K562 (cell line): ENCODE results near the gene NAT14. TPM values are rescaled to one million over a fixed set of nuclear protein-coding genes. Genes with fewer than 3 reads are reported as not detected.

Experiments
- ATAC-seq: fragments of 200-7000 bp; cut with Tn5 transposase; 3 replicates; pipeline ENCODE4 v1.9.1; 2020; ENCODE audit warnings: moderate library complexity
- BruUV-seq: library from RNA; stranded (reverse); fragments of 400-500 nt; replicated peaks from 2 replicates; lab custom pipeline; 2021; lab: Mats Ljungman, UMichigan
- CTCF ChIA-PET: fragments of 300-600 bp; formaldehyde crosslinking; extraction: SDS; loops from one replicate; lab custom pipeline; 2021; ENCODE audit warnings: low intra/inter-chr PET ratio; lab: Yijun Ruan, JAX
- POLR2A ChIA-PET: fragments of 300-600, 350-650 bp; sonication (Branson Sonifier 250); formaldehyde crosslinking; extraction: SDS; loops from one replicate; lab custom pipeline; 2021; ENCODE audit warnings: antibody characterized with exemption, inconsistent platforms; lab: Yijun Ruan, JAX
- DNase-seq, 4 experiments: peaks; one replicate each; pipeline versions ENCODE4 v3.0.0 to v3.0.0-alpha.2; 2011 to 2018; ENCODE audit warnings: low spot score in 3 of 4, mixed read lengths in 3 of 4; ENCODE audit errors: extremely low read depth in 1 of 4
- FAIRE-seq: peaks from 2 replicates; lab custom pipeline; 2011; peaks lifted over from hg19 to GRCh38; lab: Jason Lieb, UNC
- H2AFZ ChIP-seq: 2 replicates; pipeline ENCODE4 v1.6.0; 2011; ENCODE audit warnings: low read depth, low read length, control low read depth, inconsistent platforms
- H3K27ac ChIP-seq: fragments of 200-600 bp; 3 replicates; pipeline ENCODE4 v1.8.0; 2011; ENCODE audit warnings: low read depth, mild to moderate bottlenecking, control low read depth, inconsistent platforms, low read length, moderate library complexity, mixed read lengths; ENCODE audit errors: extremely low read depth
- H3K27me3 ChIP-seq, 2 experiments: fragments of 300-600 bp in 1 of 2; 2 replicates in 1 of 2; 3 replicates in 1 of 2; pipeline versions ENCODE4 v1.6.0 to v1.8.0; 2011; ENCODE audit warnings: inconsistent platforms in 2 of 2, low read length in 2 of 2, mild to moderate bottlenecking in 1 of 2, mixed read lengths in 1 of 2, moderate library complexity in 1 of 2; ENCODE audit not compliant: control insufficient read depth in 2 of 2, insufficient read depth in 2 of 2
- H3K36me3 ChIP-seq: fragments of 300-600 bp; 3 replicates; pipeline ENCODE4 v1.8.0; 2011; ENCODE audit warnings: mild to moderate bottlenecking, low read length, inconsistent platforms; ENCODE audit not compliant: control insufficient read depth, insufficient read depth
- H3K4me1 ChIP-seq, 2 experiments: fragments of 200-600 bp in 1 of 2; replicated peaks in 1 of 2; 2 replicates in 1 of 2; 3 replicates in 1 of 2; pipeline versions ENCODE4 v1.5.1 to v1.8.0; 2011; ENCODE audit warnings: inconsistent platforms in 2 of 2, low read length in 2 of 2, mild to moderate bottlenecking in 1 of 2, mixed read lengths in 1 of 2, moderate library complexity in 1 of 2; ENCODE audit not compliant: control insufficient read depth in 2 of 2, insufficient read depth in 2 of 2
- H3K4me2 ChIP-seq: 2 replicates; pipeline ENCODE4 v1.6.1; 2011; ENCODE audit warnings: low read length, control low read depth, inconsistent platforms, mixed read lengths; ENCODE audit not compliant: insufficient read depth
- H3K4me3 ChIP-seq: fragments of 200-600 bp; sonication (generic), shearing (Covaris generic); 2 replicates; pipeline ENCODE4 v1.5.1; 2016; ENCODE audit warnings: control low read depth, inconsistent platforms
- H3K79me2 ChIP-seq: fragments of 200-600 bp; 3 replicates; pipeline ENCODE4 v1.8.0; 2011; ENCODE audit warnings: low read length, inconsistent platforms; ENCODE audit not compliant: control insufficient read depth, insufficient read depth
- H3K9ac ChIP-seq, 2 experiments: 2 replicates each; pipeline versions ENCODE4 v1.6.0 to v1.6.1; 2011; ENCODE audit warnings: low read depth in 2 of 2, low read length in 2 of 2, control low read depth in 1 of 2, inconsistent platforms in 1 of 2, mild to moderate bottlenecking in 1 of 2, mixed read lengths in 1 of 2; ENCODE audit not compliant: insufficient read depth in 1 of 2
- H3K9me1 ChIP-seq: one replicate; pipeline ENCODE4 v1.6.0; 2011; ENCODE audit warnings: inconsistent platforms, mild to moderate bottlenecking, low read length, moderate library complexity; ENCODE audit not compliant: control insufficient read depth, insufficient read depth
- H3K9me3 ChIP-seq: replicated peaks from 2 replicates; pipeline ENCODE4 v1.5.1; 2011; ENCODE audit warnings: low read depth, low read length, inconsistent platforms; ENCODE audit not compliant: control insufficient read depth, insufficient read depth
- H4K20me1 ChIP-seq: replicated peaks from 2 replicates; pipeline ENCODE4 v1.6.1; 2011; ENCODE audit warnings: low read length, inconsistent platforms, mixed read lengths; ENCODE audit not compliant: control insufficient read depth, insufficient read depth
- ARID1B ChIP-seq: fragments of 450-650 bp; IDR thresholded peaks from 2 replicates; pipeline ENCODE4 v1.6.1; 2016; ENCODE audit warnings: antibody characterized with exemption, mild to moderate bottlenecking, inconsistent platforms
- ATF1 ChIP-seq, 2 experiments: fragments of 450-650 bp in 1 of 2; IDR thresholded peaks; 2 replicates each; pipeline ENCODE4 v1.6.1; 2016; ENCODE audit warnings: missing compliant biosample characterization in 1 of 2, missing genetic modification characterization in 1 of 2
- CGGBP1 ChIP-seq: fragments of 250-450 bp; sonication (Bioruptor Pico); IDR thresholded peaks from 2 replicates; pipeline ENCODE4 v1.9.0; 2021; ENCODE audit warnings: mild to moderate bottlenecking
- HNRNPL ChIP-seq: fragments of 200-400 bp; formaldehyde crosslinking; IDR thresholded peaks from 2 replicates; pipeline ENCODE4 v1.6.1; 2017; ENCODE audit warnings: low read depth, mild to moderate bottlenecking, low read length
- NFATC3 ChIP-seq: fragments of 450-650 bp; IDR thresholded peaks from 2 replicates; pipeline ENCODE4 v1.6.1; 2017; ENCODE audit warnings: mild to moderate bottlenecking
- PCBP1 ChIP-seq: fragments of 200-400 bp; formaldehyde crosslinking; IDR thresholded peaks from 2 replicates; pipeline ENCODE4 v1.6.1; 2018; ENCODE audit warnings: mild to moderate bottlenecking, low read depth, low read length; ENCODE audit not compliant: poor library complexity, severe bottlenecking
- POLR2G ChIP-seq: fragments of 200-400 bp; formaldehyde crosslinking; IDR thresholded peaks from 2 replicates; pipeline ENCODE4 v1.6.1; 2017; ENCODE audit warnings: low read depth, mild to moderate bottlenecking, antibody characterized with exemption, low read length, moderate library complexity
- RAD21 ChIP-seq, 2 experiments: fragments of 250-450 bp in 1 of 2; fragments of 450-650 bp in 1 of 2; sonication (Bioruptor Pico) in 1 of 2; formaldehyde crosslinking in 1 of 2; IDR thresholded peaks in 1 of 2; conservative IDR thresholded peaks in 1 of 2; 2 replicates each; pipeline versions ENCODE4 v1.4.0 to v1.8.0; 2020 to 2022; ENCODE audit warnings: mild to moderate bottlenecking in 2 of 2, moderate library complexity in 1 of 2
- RBBP5 ChIP-seq: fragments of 200-600 bp; sonication (generic); IDR thresholded peaks from 2 replicates; pipeline ENCODE4 v1.6.1; 2012; ENCODE audit warnings: borderline replicate concordance, mild to moderate bottlenecking, low read length, control low read depth, inconsistent platforms; ENCODE audit not compliant: insufficient read depth, poor library complexity, severe bottlenecking
- RBFOX2 ChIP-seq: fragments of 200-400 bp; formaldehyde crosslinking; IDR thresholded peaks from 2 replicates; pipeline ENCODE4 v1.6.1; 2017; ENCODE audit warnings: low read depth, mild to moderate bottlenecking, low read length, moderate library complexity
- RBM39 ChIP-seq: fragments of 200-400 bp; formaldehyde crosslinking; optimal IDR thresholded peaks from 2 replicates; pipeline ENCODE3; 2018; ENCODE audit warnings: low read depth, low read length
- TAL1 ChIP-seq: fragments of 450-650 bp; IDR thresholded peaks from 2 replicates; pipeline ENCODE4 v1.6.1; 2016; ENCODE audit warnings: mild to moderate bottlenecking
- ZNF133 ChIP-seq: fragments of 250-450 bp; sonication (Bioruptor Pico); IDR thresholded peaks from 2 replicates; pipeline ENCODE4 v1.4.0; 2020; ENCODE audit warnings: mild to moderate bottlenecking
- ZNF134 ChIP-seq: fragments of 250-450 bp; sonication (Bioruptor Pico); conservative IDR thresholded peaks from 2 replicates; pipeline ENCODE4 v1.4.0; 2020
- WGBS: fragments of 100-300 bp; shearing (Covaris generic); methylation state at CpG from one replicate; pipeline ENCODE4 v1.1.6; 2016; ENCODE audit warnings: low coverage, mixed read lengths; ENCODE audit not compliant: insufficient coverage; ENCODE audit errors: missing lambda C conversion rate; 5-methylcytosine and 5-hydroxymethylcytosine counted together
- in situ Hi-C: fragments of 300-500 bp; cut with MboI; formaldehyde crosslinking; loops from 4 replicates; pipeline ENCODE4 v1.15.0; 2018; ENCODE audit warnings: inconsistent platforms, mixed read lengths
- intact Hi-C: fragments of 100-400 bp; cut with micrococcal nuclease; formaldehyde crosslinking; loops from 2 replicates; pipeline ENCODE4 v1.14.2; 2022
- polyA plus RNA-seq, 8 experiments: library from polyadenylated mRNA; depleted of rRNA in 4 of 8; stranded (reverse) in 5 of 8; unstranded in 3 of 8; fragments of >200 nt; fragmentation: Nextera tagmentation in 2 of 8; fragmentation: Illumina TruSeq in 1 of 8; extraction: Ambion mirVana in 2 of 8; extraction: Trizol in 1 of 8; gene quantifications; 2 replicates each; pipeline versions ENCODE4 v1.2.1 to v1.2.3, GENCODE V29; 2011 to 2014; ENCODE audit warnings: inconsistent platforms in 1 of 8, missing spikeins in 1 of 8
- total RNA-seq, 7 experiments: library from RNA; depleted of rRNA in 6 of 7; stranded (reverse); fragments of >200 nt in 6 of 7; fragmentation: Illumina TruSeq in 2 of 7; extraction: Trizol in 2 of 7; gene quantifications; 2 replicates each; pipeline versions ENCODE4 v1.2.1 to v1.2.3, GENCODE V29; 2011 to 2021; ENCODE audit warnings: low replicate concordance in 1 of 7
- TF ChIP-seq, protein P1 (sequence below): fragments of 450-650 bp; IDR thresholded peaks from 2 replicates; pipeline ENCODE4 v1.6.1; 2017; ENCODE audit warnings: antibody characterized with exemption, mild to moderate bottlenecking
- TF ChIP-seq, protein P2 (sequence below): sonication (generic); formaldehyde crosslinking; IDR thresholded peaks from 2 replicates; pipeline ENCODE4 v1.9.0; 2022; ENCODE audit warnings: mild to moderate bottlenecking, missing genetic modification reagents

Gene NAT14
- total and polyA plus RNA-seq, 9 of the 15 experiments (the other 6 are each of a cell fraction or from before 2014, with no cell fraction given): 2.4 to 77.0 (median 26.7) TPM

- no peak for TF ChIP-seq RBBP5
- TF ChIP-seq CGGBP1 (CRISPR knock-in tag): no peak
- TF ChIP-seq RBM39: no peak
- TF ChIP-seq RBFOX2: peak; percentile 46
- 0 out of 2 replicates have a peak, but pooled peaks have one; percentile 10 for TF ChIP-seq POLR2G
- TF ChIP-seq TAL1: no peak
- TF ChIP-seq ZNF133 (CRISPR knock-in tag): no peak
- no peak for TF ChIP-seq ZNF134
- no peak for TF ChIP-seq RAD21 (CRISPR knock-in tag; conservative IDR thresholded peaks at IDR 0.05 in 1 of 2, IDR thresholded peaks at IDR 0.05 in 1 of 2)
These were observed 17.0 kb upstream of the NAT14 start (continued) for GRCh38 chr19:55468054-55468393.

GRCh38 chr19:55471266-55471665 is 13.7 kb upstream of the NAT14 start:
- no peaks in the 10 kb centered on the region for H3K27me3 ChIP-seq
- ATAC-seq: no peak
- no peak overlapping the region for H2AFZ ChIP-seq
- H3K4me2 ChIP-seq: no peak overlapping the region
- no peak overlapping the region for H3K4me3 ChIP-seq
- ChIA-PET POLR2A (interaction anchor here (0.6 kb wide), 1 partner anchor 38 kb away, joined by 3 read pairs; no protein-coding TSS in a partner anchor), CTCF (no interaction called here)
- WGBS: 65% methylated on average over 13 of the region's 13 CpGs
- H3K9me3 ChIP-seq: no peaks in the 10 kb centered on the region
- intact Hi-C loops: no loop called here
- DNase-seq: no peak
- no peak for FAIRE-seq
- no peaks in the 10 kb centered on the region for H3K79me2 ChIP-seq
- H4K20me1 ChIP-seq: no peaks in the 10 kb centered on the region
- no peaks in the 10 kb centered on the region for H3K9me1 ChIP-seq
- BruUV-seq: no TSS peak
- 0 out of 4 replicates have a peak overlapping the region, but pooled peaks of 1 of the 2 experiments have one; percentile 10 for H3K9ac ChIP-seq
- H3K27ac ChIP-seq: no peak overlapping the region
- in situ Hi-C loops: no loop called here
- H3K4me1 ChIP-seq: peaks cover 35 to 49% of the 10 kb centered on the region in 2 experiments
- H3K36me3 ChIP-seq: no peaks in the 10 kb centered on the region; the same call in 2 of the 3 replicates
- TF ChIP-seq HNRNPL (no peak), NFATC3 (no peak), ARID1B (no peak), PCBP1 (no peak), ATF1 (CRISPR knock-in tag; IDR thresholded peaks at IDR 0.05) (no peak), ATF1 (tag; IDR thresholded peaks at IDR 0.05) (no peak)
- TF ChIP-seq, protein P1, sequence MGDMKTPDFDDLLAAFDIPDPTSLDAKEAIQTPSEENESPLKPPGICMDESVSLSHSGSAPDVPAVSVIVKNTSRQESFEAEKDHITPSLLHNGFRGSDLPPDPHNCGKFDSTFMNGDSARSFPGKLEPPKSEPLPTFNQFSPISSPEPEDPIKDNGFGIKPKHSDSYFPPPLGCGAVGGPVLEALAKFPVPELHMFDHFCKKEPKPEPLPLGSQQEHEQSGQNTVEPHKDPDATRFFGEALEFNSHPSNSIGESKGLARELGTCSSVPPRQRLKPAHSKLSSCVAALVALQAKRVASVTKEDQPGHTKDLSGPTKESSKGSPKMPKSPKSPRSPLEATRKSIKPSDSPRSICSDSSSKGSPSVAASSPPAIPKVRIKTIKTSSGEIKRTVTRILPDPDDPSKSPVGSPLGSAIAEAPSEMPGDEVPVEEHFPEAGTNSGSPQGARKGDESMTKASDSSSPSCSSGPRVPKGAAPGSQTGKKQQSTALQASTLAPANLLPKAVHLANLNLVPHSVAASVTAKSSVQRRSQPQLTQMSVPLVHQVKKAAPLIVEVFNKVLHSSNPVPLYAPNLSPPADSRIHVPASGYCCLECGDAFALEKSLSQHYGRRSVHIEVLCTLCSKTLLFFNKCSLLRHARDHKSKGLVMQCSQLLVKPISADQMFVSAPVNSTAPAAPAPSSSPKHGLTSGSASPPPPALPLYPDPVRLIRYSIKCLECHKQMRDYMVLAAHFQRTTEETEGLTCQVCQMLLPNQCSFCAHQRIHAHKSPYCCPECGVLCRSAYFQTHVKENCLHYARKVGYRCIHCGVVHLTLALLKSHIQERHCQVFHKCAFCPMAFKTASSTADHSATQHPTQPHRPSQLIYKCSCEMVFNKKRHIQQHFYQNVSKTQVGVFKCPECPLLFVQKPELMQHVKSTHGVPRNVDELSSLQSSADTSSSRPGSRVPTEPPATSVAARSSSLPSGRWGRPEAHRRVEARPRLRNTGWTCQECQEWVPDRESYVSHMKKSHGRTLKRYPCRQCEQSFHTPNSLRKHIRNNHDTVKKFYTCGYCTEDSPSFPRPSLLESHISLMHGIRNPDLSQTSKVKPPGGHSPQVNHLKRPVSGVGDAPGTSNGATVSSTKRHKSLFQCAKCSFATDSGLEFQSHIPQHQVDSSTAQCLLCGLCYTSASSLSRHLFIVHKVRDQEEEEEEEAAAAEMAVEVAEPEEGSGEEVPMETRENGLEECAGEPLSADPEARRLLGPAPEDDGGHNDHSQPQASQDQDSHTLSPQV: no peak
- TF ChIP-seq, protein P2, sequence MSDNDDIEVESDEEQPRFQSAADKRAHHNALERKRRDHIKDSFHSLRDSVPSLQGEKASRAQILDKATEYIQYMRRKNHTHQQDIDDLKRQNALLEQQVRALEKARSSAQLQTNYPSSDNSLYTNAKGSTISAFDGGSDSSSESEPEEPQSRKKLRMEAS (CRISPR knock-in tag): no peak
